ENCODE measurements around the gene KIAA1614.

GRCh38 chr1:180952657-180953013 is 39.9 kb downstream of the KIAA1614 start:
- TF ChIP-seq CTCF (IDR thresholded peaks at IDR 0.05): no peak
- TF ChIP-seq POLR2A (IDR thresholded peaks at IDR 0.05): no peak
